Measurements from ENCODE around the gene GRM8.

- no peak for TF ChIP-seq ZNF501 (tag by site-specific recombination; IDR thresholded peaks at IDR 0.05)
- no peak for TF ChIP-seq ZNF362 (tag by site-specific recombination; IDR thresholded peaks at IDR 0.05)
- no peak for TF ChIP-seq CTCF (tag by site-specific recombination; IDR thresholded peaks at IDR 0.05)
- TF ChIP-seq, protein P1, sequence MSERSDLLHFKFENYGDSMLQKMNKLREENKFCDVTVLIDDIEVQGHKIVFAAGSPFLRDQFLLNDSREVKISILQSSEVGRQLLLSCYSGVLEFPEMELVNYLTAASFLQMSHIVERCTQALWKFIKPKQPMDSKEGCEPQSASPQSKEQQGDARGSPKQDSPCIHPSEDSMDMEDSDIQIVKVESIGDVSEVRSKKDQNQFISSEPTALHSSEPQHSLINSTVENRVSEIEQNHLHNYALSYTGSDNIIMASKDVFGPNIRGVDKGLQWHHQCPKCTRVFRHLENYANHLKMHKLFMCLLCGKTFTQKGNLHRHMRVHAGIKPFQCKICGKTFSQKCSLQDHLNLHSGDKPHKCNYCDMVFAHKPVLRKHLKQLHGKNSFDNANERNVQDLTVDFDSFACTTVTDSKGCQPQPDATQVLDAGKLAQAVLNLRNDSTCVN (tag by site-specific recombination; optimal IDR thresholded peaks at IDR 0.05), result no peak
- no peak for TF ChIP-seq ZFHX2 (tag by site-specific recombination; conservative IDR thresholded peaks at IDR 0.05)
These were observed 407.4 kb downstream of the GRM8 start for GRCh38 chr7:126845331-126845730.
